HCT116 (cell line): ENCODE measurements around the gene CRIM1. TPM values are rescaled to one million over a fixed set of nuclear protein-coding genes. Genes with fewer than 3 reads are reported as not detected.

Source experiments
- ATAC-seq: fragments of 200-7000 bp; cut with Tn5 transposase; 2 replicates; pipeline ENCODE4 v1.9.1; 2020; ENCODE audit warnings: mild to moderate bottlenecking, moderate library complexity
- BruUV-seq: library from RNA; stranded (reverse); fragments of 400-500 nt; replicated peaks from 2 replicates; lab custom pipeline; 2021; lab: Mats Ljungman, UMichigan
- CTCF ChIA-PET: fragments of 300-600 bp; sonication (Branson Sonifier 250); formaldehyde crosslinking; loops from one replicate; lab custom pipeline; 2021; ENCODE audit warnings: antibody characterized with exemption; lab: Charles Lee
- POLR2A ChIA-PET: fragments of 300-600, 350-600 bp; sonication (Branson Sonifier 250); formaldehyde crosslinking; loops from one replicate; lab custom pipeline; 2021; ENCODE audit warnings: antibody characterized with exemption; lab: Charles Lee
- RAD21 ChIA-PET, 2 experiments: fragments of 300-600 bp; sonication (Branson Sonifier 250); formaldehyde crosslinking; loops; one replicate each; lab custom pipeline; 2023; ENCODE audit warnings: low total read pairs in 2 of 2; ENCODE audit not compliant: uncharacterized antibody in 2 of 2, unreplicated experiment in 2 of 2, low non-redundant PET in 1 of 2; lab: Charles Lee
- DNase-seq: peaks from one replicate; pipeline ENCODE4 v3.0.0-alpha.2; 2010; ENCODE audit warnings: low read depth, low spot score
- H2AFZ ChIP-seq: fragments of 200-600 bp; shearing (Covaris generic), sonication (generic); 2 replicates; pipeline ENCODE4 v1.6.1; 2017; ENCODE audit warnings: low read depth, mixed run types, mixed read lengths, antibody characterized with exemption, low read length; ENCODE audit not compliant: poor library complexity, severe bottlenecking
- H3K27ac ChIP-seq: 2 replicates; pipeline ENCODE4 v1.5.1; 2012; ENCODE audit warnings: low read depth, low read length
- H3K27me3 ChIP-seq: fragments of 200-600 bp; sonication (generic); 2 replicates; pipeline ENCODE4 v1.6.1; 2016; ENCODE audit warnings: mixed run types, low read length, mixed read lengths; ENCODE audit not compliant: insufficient read depth
- H3K36me3 ChIP-seq, 2 experiments: fragments of 200-500 bp in 1 of 2; fragments of 200-600 bp in 1 of 2; sonication (Bioruptor generic) in 1 of 2; sonication (generic) in 1 of 2; 2 replicates each; pipeline versions ENCODE4 v1.5.1 to v1.6.1; 2014 to 2016; ENCODE audit warnings: low read length in 2 of 2, inconsistent platforms in 1 of 2, mixed read lengths in 1 of 2, mixed run types in 1 of 2; ENCODE audit not compliant: insufficient read depth in 2 of 2, control insufficient read depth in 1 of 2
- H3K4me1 ChIP-seq, 2 experiments: fragments of 200-600 bp in 1 of 2; sonication (generic) in 1 of 2; 2 replicates each; pipeline versions ENCODE4 v1.5.1 to v1.6.1; 2012 to 2017; ENCODE audit warnings: low read length in 2 of 2, inconsistent platforms in 1 of 2, mild to moderate bottlenecking in 1 of 2, mixed read lengths in 1 of 2, mixed run types in 1 of 2, moderate library complexity in 1 of 2; ENCODE audit not compliant: insufficient read depth in 2 of 2, control insufficient read depth in 1 of 2
- H3K4me2 ChIP-seq: fragments of 200-600 bp; sonication (generic); 2 replicates; pipeline ENCODE4 v1.6.1; 2017; ENCODE audit warnings: mixed run types, low read length, mixed read lengths
- H3K4me3 ChIP-seq, 2 experiments: fragments of 200-600 bp in 1 of 2; sonication (generic) in 1 of 2; replicated peaks in 1 of 2; 2 replicates each; pipeline ENCODE4 v1.5.1; 2011 to 2016; ENCODE audit warnings: low read length in 2 of 2, control low read depth in 1 of 2, low read depth in 1 of 2, mild to moderate bottlenecking in 1 of 2, mixed read lengths in 1 of 2, mixed run types in 1 of 2
- H3K79me2 ChIP-seq: fragments of 200-600 bp; sonication (generic); 2 replicates; pipeline ENCODE4 v1.6.1; 2017; ENCODE audit warnings: mild to moderate bottlenecking, mixed run types, low read length, moderate library complexity, mixed read lengths; ENCODE audit not compliant: insufficient read depth
- H3K9ac ChIP-seq: fragments of 200-600 bp; sonication (generic); 2 replicates; pipeline ENCODE4 v1.6.1; 2016; ENCODE audit warnings: low read length, mixed read lengths
- H3K9me2 ChIP-seq: fragments of 200-600 bp; sonication (generic), shearing (Covaris generic); 2 replicates; pipeline ENCODE4 v1.6.1; 2017; ENCODE audit warnings: mixed run types, mild to moderate bottlenecking, moderate library complexity; ENCODE audit not compliant: insufficient read depth
- H3K9me3 ChIP-seq, 2 experiments: fragments of 200-500 bp in 1 of 2; fragments of 200-600 bp in 1 of 2; sonication (Bioruptor generic) in 1 of 2; sonication (generic) in 1 of 2; 2 replicates each; pipeline ENCODE4 v1.6.1; 2014 to 2017; ENCODE audit warnings: low read length in 2 of 2, mixed read lengths in 2 of 2, inconsistent platforms in 1 of 2, low read depth in 1 of 2, mild to moderate bottlenecking in 1 of 2, mixed run types in 1 of 2, moderate library complexity in 1 of 2; ENCODE audit not compliant: control insufficient read depth in 1 of 2, insufficient read depth in 1 of 2
- H4K20me1 ChIP-seq: fragments of 200-600 bp; sonication (generic), shearing (Covaris generic); 2 replicates; pipeline ENCODE4 v1.6.1; 2017; ENCODE audit warnings: mixed run types, mild to moderate bottlenecking, moderate library complexity; ENCODE audit not compliant: insufficient read depth
- CBX3 ChIP-seq: IDR thresholded peaks from 2 replicates; pipeline ENCODE4 v1.6.1; 2012; ENCODE audit warnings: low read depth
- CTCF ChIP-seq, 3 experiments: fragments of 200-600 bp in 1 of 3; sonication (generic) in 1 of 3; IDR thresholded peaks in 2 of 3; conservative IDR thresholded peaks in 1 of 3; 2 replicates each; pipeline ENCODE4 v1.5.1; 2012 to 2017; ENCODE audit warnings: low read depth in 2 of 3, low read length in 2 of 3, antibody characterized with exemption in 1 of 3, borderline replicate concordance in 1 of 3, control low read depth in 1 of 3, mild to moderate bottlenecking in 1 of 3, mixed read lengths in 1 of 3, mixed run types in 1 of 3, moderate library complexity in 1 of 3; ENCODE audit not compliant: insufficient read depth in 1 of 3
- EGR1 ChIP-seq: IDR thresholded peaks from 2 replicates; pipeline ENCODE4 v1.6.1; 2012; ENCODE audit warnings: low read depth
- EZH2 ChIP-seq: fragments of 200-600 bp; sonication (generic); IDR thresholded peaks from 2 replicates; pipeline ENCODE4 v1.6.1; 2017; ENCODE audit warnings: antibody characterized with exemption, mixed run types
- FOSL1 ChIP-seq: IDR thresholded peaks from 2 replicates; pipeline ENCODE4 v1.6.1; 2012; ENCODE audit warnings: low read depth
- JUND ChIP-seq: IDR thresholded peaks from 2 replicates; pipeline ENCODE4 v1.6.1; 2012
- POLR2AphosphoS5 ChIP-seq: IDR thresholded peaks from 2 replicates; pipeline ENCODE4 v1.6.1; 2011; ENCODE audit warnings: mild to moderate bottlenecking, low read depth, low read length, moderate library complexity
- REST ChIP-seq: IDR thresholded peaks from 2 replicates; pipeline ENCODE4 v1.6.1; 2012; ENCODE audit warnings: low read depth
- SP1 ChIP-seq: IDR thresholded peaks from 2 replicates; pipeline ENCODE4 v1.6.1; 2012; ENCODE audit warnings: low read depth
- SRF ChIP-seq: IDR thresholded peaks from 2 replicates; pipeline ENCODE4 v1.6.1; 2012; ENCODE audit warnings: low read depth
- TCF7L2 ChIP-seq: IDR thresholded peaks from 2 replicates; pipeline ENCODE4 v1.7.0; 2011; ENCODE audit warnings: borderline replicate concordance, inconsistent platforms; ENCODE audit not compliant: insufficient read depth, insufficient read length; ENCODE audit errors: extremely low read depth
- YY1 ChIP-seq: IDR thresholded peaks from 2 replicates; pipeline ENCODE4 v1.6.1; 2011; ENCODE audit warnings: low read length, low read depth, moderate library complexity, mild to moderate bottlenecking; ENCODE audit not compliant: insufficient replicate concordance; ENCODE audit errors: extremely low read depth
- ZBTB33 ChIP-seq: IDR thresholded peaks from 2 replicates; pipeline ENCODE4 v1.6.1; 2011; ENCODE audit warnings: mild to moderate bottlenecking, low read length, moderate library complexity; ENCODE audit not compliant: insufficient replicate concordance; ENCODE audit errors: extremely low read depth
- ZFX ChIP-seq: fragments of 450-650 bp; IDR thresholded peaks from 2 replicates; pipeline ENCODE4 v1.6.1; 2017
- ZNF274 ChIP-seq: fragments of 200-500 bp; sonication (Bioruptor generic); IDR thresholded peaks from 2 replicates; pipeline ENCODE4 v1.6.1; 2014; ENCODE audit warnings: mild to moderate bottlenecking, low read depth, low read length, inconsistent platforms
- intact Hi-C: fragments of 100-400 bp; cut with micrococcal nuclease; formaldehyde crosslinking; loops from 2 replicates; pipeline ENCODE4 v1.10.0; 2022
- total RNA-seq: library from RNA; stranded (reverse); gene quantifications from one replicate; pipeline ENCODE4 v1.2.1, GENCODE V29; 2021; ENCODE audit not compliant: unreplicated experiment

The CRIM1 gene
- total RNA-seq, 1 experiment from 2014 or later: 27.2 TPM

- ATAC-seq (no peak), DNase-seq (no peak)
- Histone ChIP-seq H3K36me3 (no peaks in the 10 kb centered on the region), H3K27me3 (no peaks in the 10 kb centered on the region), H3K4me1 (peaks cover 23 to 41% of the 10 kb centered on the region in 2 experiments), H2AFZ (no peak overlapping the region), H3K4me2 (no peak overlapping the region; the same call in 1 of the 2 replicates), H3K9me3 (no peaks in the 10 kb centered on the region), H3K9ac (no peak overlapping the region), H3K27ac (no peak overlapping the region), H4K20me1 (0 out of 2 replicates have a peak, but pooled peaks cover 5% of the 10 kb centered on the region), H3K79me2 (peaks cover 27% of the 10 kb centered on the region), H3K4me3 (no peak overlapping the region), H3K9me2 (no peaks in the 10 kb centered on the region)
- ChIA-PET CTCF (no interaction called here), RAD21 (no interaction called here), POLR2A (no interaction called here)
- BruUV-seq: no TSS peak
- intact Hi-C loops: no loop called here
- TF ChIP-seq EGR1: no peak
- no peak for TF ChIP-seq REST
- no peak for TF ChIP-seq SRF
- no peak for TF ChIP-seq EZH2
- TF ChIP-seq ZBTB33: no peak
- no peak for TF ChIP-seq CTCF (IDR thresholded peaks at IDR 0.05 in 2 of 3, conservative IDR thresholded peaks at IDR 0.05 in 1 of 3; ENCODE audit: borderline replicate concordance in 1 of 3, insufficient read depth in 1 of 3, low read depth in 2 of 3, low read length in 2 of 3)
- TF ChIP-seq SP1: no peak
- TF ChIP-seq POLR2AphosphoS5: no peak
- no peak for TF ChIP-seq FOSL1
- TF ChIP-seq CBX3: no peak
- no peak for TF ChIP-seq TCF7L2
- TF ChIP-seq YY1: no peak
- TF ChIP-seq JUND: no peak
- TF ChIP-seq ZNF274: no peak
- no peak for TF ChIP-seq ZFX
Measured at GRCh38 chr2:36406296-36406695, 50.7 kb downstream of the CRIM1 start.
